Breast epithelium (tissue), 3 donors: Measurements from ENCODE around the gene PIK3R2.

Source experiments
- CTCF ChIP-seq, 3 donors: fragments of 450-650 bp; IDR thresholded peaks; one replicate each; pipeline ENCODE4 v1.5.1; 2016 to 2017; ENCODE audit warnings: antibody characterized with exemption in 3 of 3, mild to moderate bottlenecking in 3 of 3, moderate library complexity in 3 of 3
- POLR2A ChIP-seq: fragments of 450-650 bp; IDR thresholded peaks from one replicate; pipeline ENCODE4 v1.6.1; 2016; ENCODE audit warnings: antibody characterized with exemption, mild to moderate bottlenecking, moderate library complexity
- POLR2AphosphoS5 ChIP-seq, 3 donors: sonication (generic); formaldehyde crosslinking; IDR thresholded peaks; one replicate each; pipeline ENCODE4 v1.6.1; 2017; ENCODE audit warnings: antibody characterized with exemption in 3 of 3

- TF ChIP-seq CTCF (IDR thresholded peaks at IDR 0.05) (no peak), POLR2AphosphoS5 (IDR thresholded peaks at IDR 0.05) (no peak), POLR2A (no peak)
These were observed 5.5 kb downstream of the PIK3R2 start for GRCh38 chr19:18158467-18158866.
